GM23338 (cell line): Measurements from ENCODE around the gene SLC4A4.

ENCODE experiments used
- POLR2AphosphoS5 ChIP-seq: IDR thresholded peaks from 2 replicates; pipeline ENCODE4 v1.6.1; 2016; ENCODE audit warnings: antibody characterized with exemption, low read depth
- TF ChIP-seq, protein P1 (sequence below), 2 experiments: fragments of 200-600 bp in 1 of 2; sonication (generic) in 1 of 2; conservative IDR thresholded peaks; 2 replicates each; pipeline versions ENCODE4 v1.5.1 to v1.6.1; 2016 to 2017; ENCODE audit warnings: antibody characterized with exemption in 2 of 2, low read depth in 2 of 2, mild to moderate bottlenecking in 2 of 2, moderate library complexity in 1 of 2
- TF ChIP-seq, protein P2 (sequence below): IDR thresholded peaks from one replicate; pipeline ENCODE4 v1.6.1; 2018; ENCODE audit warnings: antibody characterized with exemption; ENCODE audit not compliant: unreplicated experiment

DNA sequence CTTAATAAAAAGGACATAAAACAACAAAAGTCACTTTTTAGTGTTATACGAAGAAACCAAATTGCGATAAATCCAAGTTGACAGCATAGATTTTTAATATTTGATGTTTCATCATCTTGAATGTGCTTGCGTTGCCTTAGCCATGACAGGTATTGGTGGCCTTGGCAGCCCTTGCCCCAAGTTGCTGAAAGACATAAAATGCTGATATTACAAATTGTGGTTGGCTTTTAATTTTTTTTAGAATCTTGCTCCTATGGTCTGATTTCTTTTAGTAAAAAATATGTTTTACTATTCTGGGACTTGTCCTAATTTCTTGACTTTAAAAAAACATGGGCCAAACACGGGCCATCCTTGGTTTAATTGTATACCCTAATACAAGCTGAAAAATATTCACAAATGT, 122.6 kb downstream of the SLC4A4 start:
- TF ChIP-seq, protein P1, sequence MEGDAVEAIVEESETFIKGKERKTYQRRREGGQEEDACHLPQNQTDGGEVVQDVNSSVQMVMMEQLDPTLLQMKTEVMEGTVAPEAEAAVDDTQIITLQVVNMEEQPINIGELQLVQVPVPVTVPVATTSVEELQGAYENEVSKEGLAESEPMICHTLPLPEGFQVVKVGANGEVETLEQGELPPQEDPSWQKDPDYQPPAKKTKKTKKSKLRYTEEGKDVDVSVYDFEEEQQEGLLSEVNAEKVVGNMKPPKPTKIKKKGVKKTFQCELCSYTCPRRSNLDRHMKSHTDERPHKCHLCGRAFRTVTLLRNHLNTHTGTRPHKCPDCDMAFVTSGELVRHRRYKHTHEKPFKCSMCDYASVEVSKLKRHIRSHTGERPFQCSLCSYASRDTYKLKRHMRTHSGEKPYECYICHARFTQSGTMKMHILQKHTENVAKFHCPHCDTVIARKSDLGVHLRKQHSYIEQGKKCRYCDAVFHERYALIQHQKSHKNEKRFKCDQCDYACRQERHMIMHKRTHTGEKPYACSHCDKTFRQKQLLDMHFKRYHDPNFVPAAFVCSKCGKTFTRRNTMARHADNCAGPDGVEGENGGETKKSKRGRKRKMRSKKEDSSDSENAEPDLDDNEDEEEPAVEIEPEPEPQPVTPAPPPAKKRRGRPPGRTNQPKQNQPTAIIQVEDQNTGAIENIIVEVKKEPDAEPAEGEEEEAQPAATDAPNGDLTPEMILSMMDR (conservative IDR thresholded peaks at IDR 0.05; ENCODE audit: low read depth in 2 of 2), result no peak
- TF ChIP-seq, protein P2, sequence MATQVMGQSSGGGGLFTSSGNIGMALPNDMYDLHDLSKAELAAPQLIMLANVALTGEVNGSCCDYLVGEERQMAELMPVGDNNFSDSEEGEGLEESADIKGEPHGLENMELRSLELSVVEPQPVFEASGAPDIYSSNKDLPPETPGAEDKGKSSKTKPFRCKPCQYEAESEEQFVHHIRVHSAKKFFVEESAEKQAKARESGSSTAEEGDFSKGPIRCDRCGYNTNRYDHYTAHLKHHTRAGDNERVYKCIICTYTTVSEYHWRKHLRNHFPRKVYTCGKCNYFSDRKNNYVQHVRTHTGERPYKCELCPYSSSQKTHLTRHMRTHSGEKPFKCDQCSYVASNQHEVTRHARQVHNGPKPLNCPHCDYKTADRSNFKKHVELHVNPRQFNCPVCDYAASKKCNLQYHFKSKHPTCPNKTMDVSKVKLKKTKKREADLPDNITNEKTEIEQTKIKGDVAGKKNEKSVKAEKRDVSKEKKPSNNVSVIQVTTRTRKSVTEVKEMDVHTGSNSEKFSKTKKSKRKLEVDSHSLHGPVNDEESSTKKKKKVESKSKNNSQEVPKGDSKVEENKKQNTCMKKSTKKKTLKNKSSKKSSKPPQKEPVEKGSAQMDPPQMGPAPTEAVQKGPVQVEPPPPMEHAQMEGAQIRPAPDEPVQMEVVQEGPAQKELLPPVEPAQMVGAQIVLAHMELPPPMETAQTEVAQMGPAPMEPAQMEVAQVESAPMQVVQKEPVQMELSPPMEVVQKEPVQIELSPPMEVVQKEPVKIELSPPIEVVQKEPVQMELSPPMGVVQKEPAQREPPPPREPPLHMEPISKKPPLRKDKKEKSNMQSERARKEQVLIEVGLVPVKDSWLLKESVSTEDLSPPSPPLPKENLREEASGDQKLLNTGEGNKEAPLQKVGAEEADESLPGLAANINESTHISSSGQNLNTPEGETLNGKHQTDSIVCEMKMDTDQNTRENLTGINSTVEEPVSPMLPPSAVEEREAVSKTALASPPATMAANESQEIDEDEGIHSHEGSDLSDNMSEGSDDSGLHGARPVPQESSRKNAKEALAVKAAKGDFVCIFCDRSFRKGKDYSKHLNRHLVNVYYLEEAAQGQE, result no peak
- TF ChIP-seq POLR2AphosphoS5, result no peak
